Endothelial cell of umbilical vein (primary cell): ENCODE data around the gene DMAP1. TPM values are rescaled to one million over a fixed set of nuclear protein-coding genes. Genes with fewer than 3 reads are reported as not detected.

Source experiments
- BruUV-seq: library from RNA; stranded (reverse); fragments of 400-500 nt; replicated peaks from 2 replicates; lab custom pipeline; 2021; lab: Mats Ljungman, UMichigan
- CTCF ChIA-PET: fragments of 300-600, 350-600 bp; sonication (Branson Sonifier 250); formaldehyde crosslinking; loops from one replicate; lab custom pipeline; 2021; ENCODE audit warnings: antibody characterized with exemption, inconsistent platforms; lab: Charles Lee
- POLR2A ChIA-PET: fragments of 300-600, 350-600 bp; sonication (Branson Sonifier 250); formaldehyde crosslinking; loops from one replicate; lab custom pipeline; 2021; ENCODE audit warnings: antibody characterized with exemption, inconsistent platforms; lab: Charles Lee
- DNase-seq: peaks from one replicate; pipeline ENCODE4 v3.0.0-alpha.2; 2011; ENCODE audit warnings: low read depth, low spot score
- FAIRE-seq: peaks from 2 replicates; lab custom pipeline; 2011; peaks lifted over from hg19 to GRCh38; lab: Jason Lieb, UNC
- H2AFZ ChIP-seq: 2 replicates; pipeline ENCODE4 v1.6.0; 2012; ENCODE audit warnings: low read depth, low read length, control low read depth, inconsistent platforms
- H3K27ac ChIP-seq: 2 replicates; pipeline ENCODE4 v1.5.1; 2011; ENCODE audit warnings: low read depth, mild to moderate bottlenecking, control low read depth, low read length, moderate library complexity; ENCODE audit not compliant: insufficient read depth
- H3K27me3 ChIP-seq, 2 experiments: 2 replicates each; pipeline versions ENCODE4 v1.6.0 to v1.6.1; 2011; ENCODE audit warnings: low read length in 2 of 2, mixed read lengths in 1 of 2; ENCODE audit not compliant: control insufficient read depth in 2 of 2, insufficient read depth in 2 of 2
- H3K36me3 ChIP-seq, 2 experiments: 2 replicates in 1 of 2; 3 replicates in 1 of 2; pipeline ENCODE4 v1.5.1; 2011; ENCODE audit warnings: low read length in 2 of 2, mild to moderate bottlenecking in 1 of 2, moderate library complexity in 1 of 2; ENCODE audit not compliant: control insufficient read depth in 2 of 2, insufficient read depth in 2 of 2; ENCODE audit errors: extremely low read depth in 1 of 2
- H3K4me1 ChIP-seq: 3 replicates; pipeline ENCODE4 v1.5.1; 2011; ENCODE audit warnings: mild to moderate bottlenecking, low read length; ENCODE audit not compliant: control insufficient read depth, insufficient read depth; ENCODE audit errors: extremely low read depth
- H3K4me2 ChIP-seq: 2 replicates; pipeline ENCODE4 v1.6.1; 2011; ENCODE audit warnings: low read length, control low read depth, mixed read lengths; ENCODE audit not compliant: insufficient read depth
- H3K4me3 ChIP-seq, 3 experiments: fragments of 200-600 bp in 1 of 3; sonication (generic), shearing (Covaris generic) in 1 of 3; replicated peaks in 1 of 3; 2 replicates each; pipeline ENCODE4 v1.5.1; 2011 to 2016; ENCODE audit warnings: control low read depth in 3 of 3, low read length in 3 of 3, mild to moderate bottlenecking in 2 of 3, inconsistent platforms in 1 of 3, low read depth in 1 of 3, moderate library complexity in 1 of 3; ENCODE audit not compliant: insufficient read depth in 1 of 3
- H3K79me2 ChIP-seq: 2 replicates; pipeline ENCODE4 v1.6.0; 2012; ENCODE audit warnings: low read length, inconsistent platforms; ENCODE audit not compliant: control insufficient read depth, insufficient read depth
- H3K9ac ChIP-seq: replicated peaks from 2 replicates; pipeline ENCODE3; 2011; ENCODE audit warnings: low read length, control low read depth; ENCODE audit not compliant: insufficient read depth; ENCODE audit errors: extremely low read depth
- H3K9me1 ChIP-seq: replicated peaks from 3 replicates; pipeline ENCODE4 v1.6.0; 2011; ENCODE audit warnings: mild to moderate bottlenecking, low read length; ENCODE audit not compliant: control insufficient read depth, insufficient read depth; ENCODE audit errors: extremely low read depth
- H3K9me3 ChIP-seq: replicated peaks from 2 replicates; pipeline ENCODE4 v1.5.1; 2012; ENCODE audit warnings: low read length, inconsistent platforms; ENCODE audit not compliant: control insufficient read depth, insufficient read depth
- H4K20me1 ChIP-seq: replicated peaks from 2 replicates; pipeline ENCODE3; 2011; ENCODE audit warnings: mild to moderate bottlenecking, low read length; ENCODE audit not compliant: control insufficient read depth, insufficient read depth; ENCODE audit errors: extremely low read depth
- EZH2 ChIP-seq: IDR thresholded peaks from 2 replicates; pipeline ENCODE4 v1.6.1; 2012; ENCODE audit warnings: borderline replicate concordance, low read depth, mild to moderate bottlenecking, moderate library complexity, low read length, inconsistent platforms; ENCODE audit not compliant: severe bottlenecking
- FOS ChIP-seq: IDR thresholded peaks from 2 replicates; pipeline ENCODE4 v1.6.1; 2011; ENCODE audit warnings: mild to moderate bottlenecking, low read length, moderate library complexity, borderline replicate concordance; ENCODE audit not compliant: insufficient read depth
- GATA2 ChIP-seq: IDR thresholded peaks from 2 replicates; pipeline ENCODE4 v1.7.0; 2011; ENCODE audit warnings: low read depth, mild to moderate bottlenecking, moderate library complexity, mixed read lengths, low read length; ENCODE audit not compliant: insufficient read length, insufficient read depth
- JUN ChIP-seq: IDR thresholded peaks from 2 replicates; pipeline ENCODE4 v1.6.1; 2011; ENCODE audit warnings: borderline replicate concordance, low read depth; ENCODE audit not compliant: insufficient read length, insufficient read depth
- MYC ChIP-seq: IDR thresholded peaks from one replicate; pipeline ENCODE4 v1.6.1; 2011; ENCODE audit warnings: mild to moderate bottlenecking, low read depth, low read length
- POLR2A ChIP-seq: IDR thresholded peaks from 2 replicates; pipeline ENCODE4 v1.6.1; 2012; ENCODE audit warnings: low read depth, mild to moderate bottlenecking, control low read depth, low read length
- POLR2AphosphoS5 ChIP-seq: IDR thresholded peaks from 2 replicates; pipeline ENCODE4 v1.6.1; 2012; ENCODE audit warnings: low read depth, mild to moderate bottlenecking, control low read depth, low read length, moderate library complexity; ENCODE audit not compliant: insufficient read depth
- dilution Hi-C: fragments of 300-500 bp; cut with MboI; formaldehyde crosslinking; loops from one replicate; pipeline ENCODE4 v1.15.0; 2019; ENCODE audit warnings: low sequenced_read_pairs; ENCODE audit not compliant: extremely low pct_ligation_motif_present
- intact Hi-C: fragments of 100-400 bp; cut with micrococcal nuclease; formaldehyde crosslinking; loops from one replicate; pipeline ENCODE4 v1.10.0; 2022
- polyA plus RNA-seq, 4 experiments: library from polyadenylated mRNA; depleted of rRNA in 3 of 4; stranded (reverse) in 3 of 4; unstranded in 1 of 4; fragments of >200 nt; gene quantifications; 2 replicates each; pipeline versions ENCODE4 v1.2.1 to v1.2.3, GENCODE V29; 2011 to 2012; ENCODE audit warnings: missing spikeins in 1 of 4
- total RNA-seq: library from RNA; stranded (reverse); gene quantifications from 2 replicates; pipeline ENCODE4 v1.2.3, GENCODE V29; 2021
- TF ChIP-seq, protein P1 (sequence below), 2 donors: IDR thresholded peaks; 1 replicate in 1 of 2; 2 replicates in 1 of 2; pipeline ENCODE4 v1.5.1; 2011; ENCODE audit warnings: low read length in 2 of 2, mild to moderate bottlenecking in 2 of 2, moderate library complexity in 2 of 2, control low read depth in 1 of 2, inconsistent platforms in 1 of 2, low read depth in 1 of 2; ENCODE audit not compliant: insufficient read depth in 1 of 2; ENCODE audit errors: extremely low read depth in 1 of 2
- TF ChIP-seq, protein P2 (sequence below): IDR thresholded peaks from 2 replicates; pipeline ENCODE4 v1.6.1; 2011; ENCODE audit not compliant: insufficient read depth, insufficient read length

DMAP1 gene
- total and polyA plus RNA-seq, 2 donors (not counting 3 experiments of a cell fraction or from before 2014, with no cell fraction given) = 42.9 to 63.2 TPM

DNA sequence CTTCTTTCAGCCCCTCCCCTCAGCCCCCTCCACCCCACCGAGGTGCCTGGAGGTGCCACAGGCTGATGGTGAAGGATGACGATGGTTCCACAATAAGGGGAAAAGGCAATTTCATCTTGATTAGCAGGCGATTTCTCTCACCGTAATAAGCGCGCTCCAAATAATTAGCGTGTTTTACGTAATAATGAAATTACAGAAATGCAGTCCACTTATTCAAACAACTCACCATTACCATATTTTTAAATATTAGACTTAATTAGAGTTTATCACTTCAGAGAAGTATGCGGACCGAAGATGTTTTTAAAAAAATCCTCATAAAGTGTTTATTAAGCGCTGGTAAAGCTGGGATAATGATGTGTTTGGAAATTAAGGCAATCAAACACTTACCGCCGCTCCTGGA is 14.9 kb downstream of the DMAP1 start:
- H4K20me1 ChIP-seq = no peaks in the 10 kb centered on the region
- H3K9me1 ChIP-seq = no peaks in the 10 kb centered on the region
- no peak for FAIRE-seq
- H3K79me2 ChIP-seq = no peaks in the 10 kb centered on the region
- no peak overlapping the region for H3K9ac ChIP-seq
- BruUV-seq = no TSS peak
- no peak overlapping the region for H3K4me3 ChIP-seq
- TF ChIP-seq MYC = no peak
- no peak for TF ChIP-seq POLR2A
- no peak for TF ChIP-seq JUN
- TF ChIP-seq, protein P1, sequence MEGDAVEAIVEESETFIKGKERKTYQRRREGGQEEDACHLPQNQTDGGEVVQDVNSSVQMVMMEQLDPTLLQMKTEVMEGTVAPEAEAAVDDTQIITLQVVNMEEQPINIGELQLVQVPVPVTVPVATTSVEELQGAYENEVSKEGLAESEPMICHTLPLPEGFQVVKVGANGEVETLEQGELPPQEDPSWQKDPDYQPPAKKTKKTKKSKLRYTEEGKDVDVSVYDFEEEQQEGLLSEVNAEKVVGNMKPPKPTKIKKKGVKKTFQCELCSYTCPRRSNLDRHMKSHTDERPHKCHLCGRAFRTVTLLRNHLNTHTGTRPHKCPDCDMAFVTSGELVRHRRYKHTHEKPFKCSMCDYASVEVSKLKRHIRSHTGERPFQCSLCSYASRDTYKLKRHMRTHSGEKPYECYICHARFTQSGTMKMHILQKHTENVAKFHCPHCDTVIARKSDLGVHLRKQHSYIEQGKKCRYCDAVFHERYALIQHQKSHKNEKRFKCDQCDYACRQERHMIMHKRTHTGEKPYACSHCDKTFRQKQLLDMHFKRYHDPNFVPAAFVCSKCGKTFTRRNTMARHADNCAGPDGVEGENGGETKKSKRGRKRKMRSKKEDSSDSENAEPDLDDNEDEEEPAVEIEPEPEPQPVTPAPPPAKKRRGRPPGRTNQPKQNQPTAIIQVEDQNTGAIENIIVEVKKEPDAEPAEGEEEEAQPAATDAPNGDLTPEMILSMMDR (IDR thresholded peaks at IDR 0.05; ENCODE audit: extremely low read depth in 1 of 2, insufficient read depth in 1 of 2, low read depth in 1 of 2, low read length in 2 of 2) = no peak
- no peak for TF ChIP-seq FOS
- TF ChIP-seq, protein P2, sequence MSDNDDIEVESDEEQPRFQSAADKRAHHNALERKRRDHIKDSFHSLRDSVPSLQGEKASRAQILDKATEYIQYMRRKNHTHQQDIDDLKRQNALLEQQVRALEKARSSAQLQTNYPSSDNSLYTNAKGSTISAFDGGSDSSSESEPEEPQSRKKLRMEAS = no peak
- TF ChIP-seq EZH2 = no peak
- no peak for TF ChIP-seq POLR2AphosphoS5
- TF ChIP-seq GATA2 = no peak
- intact Hi-C loops = no loop called here
- H3K4me1 ChIP-seq = no peaks in the 10 kb centered on the region
- DNase-seq = no peak
- peaks cover 1 to 2% of the 10 kb centered on the region in 2 experiments for H3K36me3 ChIP-seq
- H3K27ac ChIP-seq = no peak overlapping the region
- H3K9me3 ChIP-seq = no peaks in the 10 kb centered on the region
- H2AFZ ChIP-seq = no peak overlapping the region
- dilution Hi-C loops = no loop called here
- no peak overlapping the region for H3K4me2 ChIP-seq
- ChIA-PET POLR2A (no interaction called here), CTCF (interaction anchor here (1.1 to 4.1 kb wide), 2 partner anchors 10 to 367 kb away, joined by 3 to 28 read pairs; no protein-coding TSS in a partner anchor)
- H3K27me3 ChIP-seq = no peaks in the 10 kb centered on the region
